GM12874 (cell line): ENCODE measurements around the gene METAP1D.

Experiments used
- TF ChIP-seq, protein P1 (sequence below): IDR thresholded peaks from 2 replicates; pipeline ENCODE4 v1.5.1; 2011; ENCODE audit warnings: low read depth, mild to moderate bottlenecking, control low read depth, low read length, moderate library complexity; ENCODE audit not compliant: insufficient read depth

METAP1D gene

DNA sequence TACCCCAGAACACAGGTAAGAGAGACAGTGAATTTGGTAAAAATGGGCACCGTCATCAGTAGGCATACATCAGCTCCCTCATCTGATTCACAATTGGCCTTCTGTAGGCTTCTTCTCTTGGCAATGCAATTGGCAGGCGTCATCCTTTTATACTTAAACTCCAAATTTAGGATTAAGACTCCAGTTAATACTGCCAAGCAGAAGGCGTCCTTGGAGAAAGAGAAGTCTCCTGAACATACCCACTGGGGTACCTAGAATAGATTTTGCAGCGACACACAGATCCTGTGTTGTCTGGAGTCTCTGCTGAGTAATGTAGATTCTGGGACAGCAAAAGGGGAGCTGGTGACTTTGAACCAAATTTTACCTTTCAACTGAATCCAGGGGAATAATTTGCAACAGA is 592 bp upstream of the METAP1D start:
- TF ChIP-seq, protein P1, sequence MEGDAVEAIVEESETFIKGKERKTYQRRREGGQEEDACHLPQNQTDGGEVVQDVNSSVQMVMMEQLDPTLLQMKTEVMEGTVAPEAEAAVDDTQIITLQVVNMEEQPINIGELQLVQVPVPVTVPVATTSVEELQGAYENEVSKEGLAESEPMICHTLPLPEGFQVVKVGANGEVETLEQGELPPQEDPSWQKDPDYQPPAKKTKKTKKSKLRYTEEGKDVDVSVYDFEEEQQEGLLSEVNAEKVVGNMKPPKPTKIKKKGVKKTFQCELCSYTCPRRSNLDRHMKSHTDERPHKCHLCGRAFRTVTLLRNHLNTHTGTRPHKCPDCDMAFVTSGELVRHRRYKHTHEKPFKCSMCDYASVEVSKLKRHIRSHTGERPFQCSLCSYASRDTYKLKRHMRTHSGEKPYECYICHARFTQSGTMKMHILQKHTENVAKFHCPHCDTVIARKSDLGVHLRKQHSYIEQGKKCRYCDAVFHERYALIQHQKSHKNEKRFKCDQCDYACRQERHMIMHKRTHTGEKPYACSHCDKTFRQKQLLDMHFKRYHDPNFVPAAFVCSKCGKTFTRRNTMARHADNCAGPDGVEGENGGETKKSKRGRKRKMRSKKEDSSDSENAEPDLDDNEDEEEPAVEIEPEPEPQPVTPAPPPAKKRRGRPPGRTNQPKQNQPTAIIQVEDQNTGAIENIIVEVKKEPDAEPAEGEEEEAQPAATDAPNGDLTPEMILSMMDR: no peak

DNA sequence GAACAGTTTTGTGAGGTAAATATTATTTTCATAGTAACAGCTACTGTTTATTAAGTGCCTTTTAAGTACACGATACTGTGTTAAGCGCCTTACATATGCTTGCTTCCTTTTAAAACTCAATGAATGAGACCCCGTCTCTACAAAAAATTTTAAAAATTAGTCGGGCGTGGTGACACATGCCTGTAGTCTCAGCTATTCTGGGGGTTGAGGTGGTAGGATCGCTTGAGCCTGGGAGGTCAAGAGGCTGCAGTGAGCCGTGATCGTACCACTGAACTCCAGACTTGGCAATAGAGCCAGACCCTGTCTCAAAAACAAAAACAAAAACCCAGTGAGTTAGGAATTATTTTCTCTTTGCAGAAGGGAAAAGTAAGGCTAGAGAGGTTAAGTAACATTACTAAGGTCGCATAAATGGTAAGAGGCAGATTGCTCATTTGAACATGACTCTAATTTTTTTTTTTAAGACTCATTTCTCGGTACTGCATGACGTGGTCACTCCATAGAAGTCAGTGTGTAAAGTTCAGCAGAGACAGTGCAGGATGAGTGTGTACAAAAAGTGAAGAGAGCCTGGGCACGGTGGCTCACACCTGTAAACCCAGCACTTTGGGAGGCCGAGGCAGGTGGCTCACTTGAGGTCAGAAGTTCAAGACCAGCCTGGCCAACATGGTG is 1.1 kb downstream of the METAP1D start:
- TF ChIP-seq, protein P1: no peak

DNA sequence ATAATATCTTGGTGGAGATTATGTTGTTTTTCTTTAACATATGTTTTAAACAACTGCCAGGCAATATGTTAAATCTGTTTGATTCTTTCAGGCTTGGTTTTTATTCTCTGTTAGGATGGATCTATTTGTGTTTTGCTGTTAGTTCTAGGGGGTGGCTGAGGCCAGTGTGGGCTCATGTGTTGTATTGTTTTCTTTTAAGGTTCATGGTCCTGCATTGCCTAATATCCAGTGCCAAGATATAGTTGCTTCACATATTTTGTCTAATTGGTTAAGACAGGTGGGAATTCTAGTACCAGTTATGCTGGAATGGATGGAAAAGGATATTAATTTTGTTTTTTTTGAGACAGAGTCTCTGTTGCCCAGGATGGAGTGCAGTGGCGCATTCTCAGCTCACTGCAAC is 7.6 kb downstream of the METAP1D start:
- TF ChIP-seq, protein P1: no peak

DNA sequence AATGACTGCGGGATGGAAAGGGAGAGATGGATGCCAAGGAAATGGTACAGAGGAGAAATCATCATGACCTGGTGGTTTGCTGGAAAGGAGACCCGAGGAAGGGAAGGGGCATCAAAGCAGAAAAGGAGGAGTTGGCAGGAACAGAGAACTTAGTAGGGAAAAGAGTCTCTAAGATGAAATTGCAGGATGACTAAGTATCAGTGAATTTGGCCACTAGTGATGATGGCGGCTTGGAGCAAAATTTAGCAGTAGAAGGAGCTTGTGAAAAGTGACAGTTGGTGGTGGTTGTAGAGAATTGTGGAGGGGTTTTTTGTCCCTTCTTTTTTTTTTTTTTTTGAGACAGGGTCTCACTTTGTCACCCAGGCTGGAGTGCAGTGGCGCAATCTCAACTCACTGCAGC is 10.1 kb downstream of the METAP1D start:
- TF ChIP-seq, protein P1: no peak

DNA sequence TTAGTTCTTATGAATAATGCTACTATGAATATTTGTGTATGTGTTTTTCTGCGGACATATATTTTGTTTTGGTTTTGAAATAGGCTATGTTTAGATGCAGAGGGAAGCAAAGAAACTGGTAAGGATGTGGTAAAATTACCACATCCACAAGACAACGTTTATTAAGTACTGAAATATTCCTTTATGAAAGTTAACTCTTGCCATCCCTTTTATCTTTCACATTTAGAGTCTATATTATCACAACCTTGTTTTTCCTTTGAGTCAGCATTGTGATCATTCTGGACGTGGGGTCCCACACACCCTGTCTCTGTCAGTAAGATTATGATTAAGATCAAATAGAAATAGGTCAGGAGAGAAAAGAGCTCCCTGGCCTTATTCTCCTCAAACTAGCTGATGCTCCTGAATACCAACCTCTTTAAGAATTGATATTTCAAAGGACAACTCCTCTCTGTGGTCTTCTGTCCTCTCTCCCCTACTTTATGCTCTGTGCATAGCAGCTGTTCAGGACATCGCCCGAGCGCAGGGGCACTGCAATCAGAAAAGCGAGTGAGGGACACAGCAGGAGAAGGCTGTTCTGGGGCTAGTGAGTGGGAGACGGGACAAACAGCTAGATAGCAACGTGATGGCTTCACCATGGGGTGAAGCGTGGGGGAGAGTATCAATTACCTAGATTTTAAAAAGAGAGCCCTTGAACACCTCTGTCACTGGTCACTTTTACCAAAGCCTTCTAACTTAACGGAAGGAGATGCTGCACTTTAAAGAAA is 12.2 kb downstream of the METAP1D start:
- TF ChIP-seq, protein P1: no peak

DNA sequence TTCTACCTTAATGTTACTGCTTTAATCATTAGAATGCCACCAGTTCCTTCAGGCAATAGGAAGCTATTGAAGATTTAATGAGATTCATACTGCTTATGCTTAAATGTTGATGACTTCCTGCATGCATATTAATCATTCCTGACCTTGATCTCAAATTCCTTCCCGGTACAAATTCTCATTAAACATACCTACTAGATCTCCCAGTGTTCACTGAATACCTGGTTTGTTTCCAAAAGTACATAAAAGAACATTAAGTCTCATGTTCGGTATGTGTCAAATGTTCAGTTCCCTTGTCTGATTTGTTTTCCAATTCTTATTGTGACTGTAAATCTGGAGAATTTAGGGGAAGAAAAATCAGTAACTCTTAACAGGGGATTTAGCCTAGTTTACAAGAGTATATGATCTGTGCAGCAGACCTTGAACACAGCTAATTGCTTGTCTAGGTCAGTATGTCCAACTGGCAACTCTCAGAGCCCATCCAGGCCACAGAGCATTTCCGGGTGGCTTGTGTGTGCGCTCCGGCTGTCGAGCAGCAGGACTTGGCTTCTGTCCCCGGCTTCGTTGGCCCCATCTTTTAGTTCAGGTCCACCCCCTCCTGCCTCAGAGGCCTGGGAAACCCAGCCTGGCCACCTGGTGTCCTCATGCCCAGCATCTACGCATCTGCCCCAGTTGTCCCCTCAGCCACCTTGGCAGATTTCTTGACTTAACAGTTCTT is 13.1 kb downstream of the METAP1D start:
- TF ChIP-seq, protein P1: no peak

DNA sequence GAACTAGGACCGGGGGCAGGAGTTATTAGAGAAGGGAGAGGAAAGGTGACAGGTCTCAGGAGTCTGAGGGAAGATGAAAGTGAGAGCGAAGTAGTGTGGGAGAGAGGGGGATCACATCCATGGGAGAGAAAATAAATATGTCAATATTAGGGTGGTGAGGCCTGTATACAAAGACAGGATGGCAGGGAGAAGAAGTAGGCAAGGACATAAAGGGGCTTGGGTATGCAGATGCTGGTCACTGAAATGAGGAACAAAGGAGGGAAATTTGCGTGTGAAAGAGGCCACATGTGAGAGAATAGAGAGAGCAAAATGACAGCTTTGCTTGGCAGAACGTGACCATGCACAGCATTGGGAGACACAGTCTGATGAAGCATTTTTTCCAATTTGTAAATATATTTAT is 13.6 kb downstream of the METAP1D start:
- TF ChIP-seq, protein P1: no peak
